ENCODE data around the gene FAM133A.

The FAM133A gene

GRCh38 chrX:93673869-93674271 is at the start of gene FAM133A:
TSS of gene FAM133A (plus strand) at chrX:93674206. CDS start at chrX:93709420, 35,214 bp downstream.
- DNase-seq = peak; percentile 52

DNA sequence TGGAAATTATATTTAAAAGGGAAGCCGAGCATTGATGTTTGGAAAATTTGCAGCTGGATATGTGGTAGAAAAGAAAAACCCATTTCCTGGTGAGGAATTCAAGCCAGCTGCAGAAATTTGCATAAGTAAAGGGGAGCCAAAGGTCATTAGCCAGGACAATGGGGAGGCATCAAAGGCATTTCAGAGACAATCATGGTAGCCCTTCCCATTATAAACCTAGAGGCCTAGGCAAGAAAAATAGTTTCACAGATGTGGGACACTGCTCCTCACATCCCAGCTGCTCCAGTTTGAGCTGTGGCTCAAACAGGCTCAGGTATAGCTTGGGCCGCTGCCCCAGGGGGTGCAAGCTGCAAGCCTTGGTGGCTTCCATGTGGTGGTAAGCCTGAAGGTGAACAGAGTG is 36.4 kb upstream of the FAM133A start:
- DNase-seq = no peak

- no peak for DNase-seq
These were observed 24.6 kb upstream of the FAM133A start for GRCh38 chrX:93649381-93649780.

DNA sequence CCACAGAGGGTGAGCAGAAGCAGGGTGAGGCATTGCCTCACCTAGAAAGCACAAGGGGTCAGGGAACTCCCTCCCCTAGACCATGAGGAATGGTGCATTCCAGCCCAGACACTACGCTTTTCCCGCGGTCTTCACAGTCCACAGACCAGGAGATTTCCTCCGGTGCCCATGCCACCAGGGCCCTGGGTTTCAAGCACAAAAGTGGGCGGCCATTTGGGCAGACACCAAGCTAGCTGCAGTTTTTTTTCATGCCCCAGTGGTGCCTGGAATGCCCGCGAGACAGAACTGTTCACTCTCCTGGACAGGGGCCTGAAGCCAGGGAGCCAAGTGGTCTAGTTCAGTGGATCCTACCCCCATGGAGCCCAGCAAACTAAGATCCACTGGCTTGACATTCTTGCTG is 13.4 kb upstream of the FAM133A start:
- no peak for DNase-seq

DNA sequence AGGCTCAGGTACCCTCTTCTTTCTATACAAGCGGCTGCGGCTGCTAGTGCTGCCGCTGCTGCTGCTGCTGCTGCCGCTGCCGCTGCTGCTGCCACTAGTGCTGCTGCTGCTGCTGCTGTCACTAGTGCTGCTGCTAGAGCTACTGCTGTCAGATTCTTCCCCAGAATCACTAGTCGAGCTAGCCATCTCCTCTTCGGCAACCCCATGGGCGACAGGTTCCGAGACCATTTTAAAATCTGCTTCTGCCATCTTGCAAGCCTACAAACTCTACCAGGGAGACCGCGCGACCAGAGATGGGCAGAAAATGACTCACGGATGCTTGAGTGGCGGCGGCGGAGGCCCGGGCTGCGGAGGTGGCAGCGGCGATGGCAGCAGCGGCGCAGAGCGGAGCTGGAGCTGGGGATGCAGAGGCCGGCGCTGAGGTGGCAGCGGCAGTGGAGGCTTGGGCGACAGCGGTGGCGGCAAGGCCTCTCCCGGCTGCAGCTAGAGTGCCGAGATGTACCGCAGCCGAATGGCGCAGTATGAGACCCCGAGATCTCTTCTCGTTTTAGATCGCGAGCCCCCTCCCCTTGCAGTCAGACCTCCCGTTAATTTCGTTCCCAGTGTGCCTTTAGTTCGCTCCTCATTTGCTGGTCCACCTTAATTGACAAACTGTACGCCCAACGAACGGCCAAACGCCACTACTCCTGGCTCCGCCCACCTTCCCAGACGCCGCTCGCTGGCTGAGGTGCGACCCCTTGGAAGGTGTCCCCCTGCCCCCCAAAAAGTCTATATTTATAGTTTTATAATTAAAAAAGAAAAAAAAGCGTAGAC is 744 bp upstream of the FAM133A start, which contains the start of gene NAP1L3:
NAP1L3 (minus strand) TSS at position 523 of the 813 bp plus-strand sequence; CDS start at position 249, 274 bp downstream.
- peak; percentile 94 for DNase-seq

GRCh38 chrX:93695981-93696380 is 22.0 kb downstream of the FAM133A start:
- no peak for DNase-seq

DNA sequence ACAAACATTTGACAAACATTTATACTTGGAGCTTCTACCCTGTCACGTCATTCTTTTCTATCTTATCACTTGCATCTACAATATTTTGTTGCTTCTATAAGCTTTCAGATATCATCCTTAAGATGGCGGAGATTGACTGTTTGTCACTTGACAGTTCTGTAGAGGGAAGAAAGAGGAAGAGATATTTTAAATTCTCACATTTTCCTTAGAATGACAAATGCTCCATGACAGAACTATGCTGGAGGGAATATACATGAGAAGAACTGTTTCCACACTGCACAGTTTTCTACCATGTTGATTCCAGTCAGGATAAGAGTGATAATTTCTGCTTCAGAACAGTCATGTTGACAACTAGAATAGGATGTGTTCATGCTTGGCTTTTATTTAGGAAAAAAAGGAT is 29.7 kb downstream of the FAM133A start:
- no peak for DNase-seq

DNA sequence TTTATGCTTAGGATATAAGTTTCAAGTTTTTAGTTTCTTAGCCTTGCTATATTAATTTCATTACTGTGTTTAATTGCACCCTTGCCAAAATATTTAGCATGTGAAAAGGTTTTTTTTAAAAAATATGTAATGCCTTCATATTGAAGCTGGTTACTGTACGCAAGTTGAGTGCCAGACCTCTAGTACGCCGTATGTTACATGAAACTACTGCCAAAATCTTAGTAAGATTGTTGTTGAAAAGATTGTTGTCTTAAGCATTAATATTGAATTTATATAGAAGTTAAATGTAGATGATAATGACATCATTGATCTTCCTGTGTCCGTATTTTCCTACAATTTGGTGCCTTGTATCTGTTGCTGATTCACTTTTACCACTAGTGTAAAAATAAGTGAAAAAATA is 37.1 kb downstream of the FAM133A start:
- DNase-seq = no peak

- DNase-seq = no peak
These were observed 67.8 kb downstream of the FAM133A start for GRCh38 chrX:93741811-93742210.

- no peak for DNase-seq
These were observed 86.2 kb downstream of the FAM133A start for GRCh38 chrX:93760163-93760562.

All from islet precursor cell (in vitro differentiated cells).